CD4-positive, alpha-beta memory T cell (primary cell): ENCODE measurements around the gene MBOAT2. TPM values are rescaled to one million over a fixed set of nuclear protein-coding genes. Genes with fewer than 3 reads are reported as not detected.
"Not testable (repeated sequence)": the region's sequence is repeated elsewhere in the genome, so short reads cannot be mapped to it uniquely, and the experiment has no call there.

Source experiments
- CTCF ChIA-PET: fragments of 350-600 bp; sonication (Branson Sonifier 250); formaldehyde crosslinking; loops from one replicate; lab custom pipeline; 2021; ENCODE audit warnings: inconsistent platforms; ENCODE audit not compliant: partially characterized antibody; lab: Charles Lee
- POLR2A ChIA-PET: fragments of 350-600 bp; sonication (Branson Sonifier 250); formaldehyde crosslinking; loops from one replicate; lab custom pipeline; 2021; ENCODE audit not compliant: partially characterized antibody; lab: Charles Lee
- DNase-seq, 5 donors: peaks; one replicate each; pipeline versions ENCODE4 v3.0.0 to v3.0.0-alpha.2; 2020 to 2022; ENCODE audit warnings: mixed read lengths in 1 of 5
- H3K27ac ChIP-seq: one replicate; pipeline ENCODE4 v1.7.0; 2013; ENCODE audit warnings: low read depth, low read length
- H3K27me3 ChIP-seq: 2 replicates; pipeline ENCODE4 v1.7.0; 2013; ENCODE audit warnings: mild to moderate bottlenecking, low read length, moderate library complexity; ENCODE audit not compliant: insufficient read depth
- H3K36me3 ChIP-seq: 2 replicates; pipeline ENCODE4 v1.7.0; 2013; ENCODE audit warnings: mild to moderate bottlenecking, low read length, moderate library complexity; ENCODE audit not compliant: insufficient read depth
- H3K4me1 ChIP-seq: 2 replicates; pipeline ENCODE4 v1.7.0; 2013; ENCODE audit warnings: mild to moderate bottlenecking, low read length, moderate library complexity; ENCODE audit not compliant: insufficient read depth
- H3K4me3 ChIP-seq, 2 donors: one replicate each; pipeline ENCODE4 v1.7.0; 2013; ENCODE audit warnings: low read length in 2 of 2, mild to moderate bottlenecking in 1 of 2
- H3K9me3 ChIP-seq, 2 donors: one replicate each; pipeline ENCODE4 v1.7.0; 2013; ENCODE audit warnings: low read length in 2 of 2, control low read depth in 1 of 2; ENCODE audit not compliant: control insufficient read depth in 1 of 2
- H3K27ac Mint-ChIP-seq, 7 donors: one replicate each; pipeline ENCODE4 v1.8.0; 2020 to 2021; ENCODE audit warnings: mixed read lengths in 7 of 7, mild to moderate bottlenecking in 6 of 7, inconsistent platforms in 3 of 7, moderate library complexity in 3 of 7
- H3K27me3 Mint-ChIP-seq, 2 donors: one replicate each; pipeline ENCODE4 v1.8.0; 2020 to 2021; ENCODE audit warnings: mixed read lengths in 2 of 2
- H3K36me3 Mint-ChIP-seq, 2 donors: one replicate each; pipeline ENCODE4 v1.8.0; 2020 to 2021; ENCODE audit warnings: mixed read lengths in 2 of 2, inconsistent platforms in 1 of 2, mild to moderate bottlenecking in 1 of 2
- H3K4me1 Mint-ChIP-seq, 4 donors: one replicate each; pipeline ENCODE4 v1.8.0; 2020 to 2021; ENCODE audit warnings: mixed read lengths in 4 of 4, mild to moderate bottlenecking in 1 of 4
- H3K4me3 Mint-ChIP-seq, 8 donors: one replicate each; pipeline ENCODE4 v1.8.0; 2020 to 2021; ENCODE audit warnings: mixed read lengths in 8 of 8, mild to moderate bottlenecking in 7 of 8, moderate library complexity in 6 of 8, inconsistent platforms in 3 of 8
- H3K9me3 Mint-ChIP-seq, 8 donors: one replicate each; pipeline ENCODE4 v1.8.0; 2020 to 2021; ENCODE audit warnings: mixed read lengths in 8 of 8, mild to moderate bottlenecking in 5 of 8, inconsistent platforms in 3 of 8, moderate library complexity in 1 of 8
- intact Hi-C: fragments of 100-400 bp; cut with micrococcal nuclease; formaldehyde crosslinking; loops from one replicate; pipeline ENCODE4 v1.15.1; 2023
- polyA plus RNA-seq, 2 donors: library from polyadenylated mRNA; unstranded; fragments of 300-500 nt; fragmentation: Illumina TruSeq; gene quantifications; one replicate each; pipeline ENCODE4 v1.2.3, GENCODE V29; 2021
- total RNA-seq, 2 experiments: library from RNA; stranded (reverse); gene quantifications; one replicate each; pipeline ENCODE4 v1.2.3, GENCODE V29; 2021

The MBOAT2 gene
- total and polyA plus RNA-seq, 4 experiments from 2014 or later = 0.20 to 2.0 (median 1.7) TPM

GRCh38 chr2:8897206-8897605, 106.3 kb downstream of the MBOAT2 start:
- H3K27me3 Mint-ChIP-seq, H3K4me1 ChIP-seq, H3K27ac ChIP-seq, H3K4me3 ChIP-seq, POLR2A ChIA-PET, DNase-seq, H3K36me3 Mint-ChIP-seq, intact Hi-C loops, CTCF ChIA-PET, H3K27me3 ChIP-seq, H3K9me3 ChIP-seq, H3K4me1 Mint-ChIP-seq, H3K9me3 Mint-ChIP-seq, H3K4me3 Mint-ChIP-seq, H3K27ac Mint-ChIP-seq, H3K36me3 ChIP-seq: not testable (repeated sequence)

GRCh38 chr2:8896671-8897070, 106.8 kb downstream of the MBOAT2 start:
- H3K9me3 ChIP-seq, H3K4me3 Mint-ChIP-seq, H3K27ac Mint-ChIP-seq, H3K27me3 Mint-ChIP-seq, POLR2A ChIA-PET, H3K4me1 ChIP-seq, intact Hi-C loops, H3K4me1 Mint-ChIP-seq, H3K36me3 Mint-ChIP-seq, H3K9me3 Mint-ChIP-seq, CTCF ChIA-PET, H3K36me3 ChIP-seq, H3K4me3 ChIP-seq, H3K27me3 ChIP-seq, H3K27ac ChIP-seq, DNase-seq: not testable (repeated sequence)

GRCh38 chr2:8895087-8895912, 108.2 kb downstream of the MBOAT2 start:
- H3K27me3 Mint-ChIP-seq, H3K9me3 Mint-ChIP-seq, H3K36me3 ChIP-seq, H3K4me3 Mint-ChIP-seq, H3K27me3 ChIP-seq, H3K27ac ChIP-seq, POLR2A ChIA-PET, H3K9me3 ChIP-seq, CTCF ChIA-PET, H3K27ac Mint-ChIP-seq, intact Hi-C loops, DNase-seq, H3K36me3 Mint-ChIP-seq, H3K4me1 Mint-ChIP-seq, H3K4me1 ChIP-seq, H3K4me3 ChIP-seq: not testable (repeated sequence)

GRCh38 chr2:8893978-8894820, 109.3 kb downstream of the MBOAT2 start:
- no peaks in the 10 kb centered on the region for H3K4me1 Mint-ChIP-seq
- Histone ChIP-seq H3K4me3 (no peak overlapping the region), H3K27ac (no peak overlapping the region), H3K27me3 (no peaks in the 10 kb centered on the region), H3K4me1 (no peaks in the 10 kb centered on the region), H3K9me3 (no peaks in the 10 kb centered on the region), H3K36me3 (no peaks in the 10 kb centered on the region)
- CTCF ChIA-PET = no interaction called here
- POLR2A ChIA-PET = no interaction called here
- H3K9me3 Mint-ChIP-seq = peaks cover 0 to 6% (median 2%) of the 10 kb centered on the region in 8 donors
- no peak for DNase-seq
- H3K36me3 Mint-ChIP-seq = no peaks in the 10 kb centered on the region
- H3K27me3 Mint-ChIP-seq = no peaks in the 10 kb centered on the region
- no peak overlapping the region for H3K27ac Mint-ChIP-seq
- intact Hi-C loops = no loop called here
- no peak overlapping the region for H3K4me3 Mint-ChIP-seq

- Mint-ChIP-seq H3K4me3 (no peak overlapping the region), H3K9me3 (peaks cover 0 to 6% (median 2%) of the 10 kb centered on the region in 8 donors), H3K27me3 (no peaks in the 10 kb centered on the region), H3K27ac (no peak overlapping the region), H3K4me1 (no peaks in the 10 kb centered on the region), H3K36me3 (no peaks in the 10 kb centered on the region)
- DNase-seq = no peak
- H3K27me3 ChIP-seq = no peaks in the 10 kb centered on the region
- H3K9me3 ChIP-seq = no peaks in the 10 kb centered on the region
- H3K4me1 ChIP-seq = no peaks in the 10 kb centered on the region
- no peak overlapping the region for H3K27ac ChIP-seq
- ChIA-PET CTCF (no interaction called here), POLR2A (no interaction called here)
- intact Hi-C loops = no loop called here
- no peaks in the 10 kb centered on the region for H3K36me3 ChIP-seq
- H3K4me3 ChIP-seq = no peak overlapping the region
Observed at GRCh38 chr2:8893474-8893873, 110.0 kb downstream of the MBOAT2 start.

- peaks cover 0 to 6% (median 2%) of the 10 kb centered on the region in 8 donors for H3K9me3 Mint-ChIP-seq
- H3K27ac ChIP-seq = no peak overlapping the region
- POLR2A ChIA-PET = no interaction called here
Observed at GRCh38 chr2:8892111-8892510, 111.4 kb downstream of the MBOAT2 start.

GRCh38 chr2:8889978-8890377, 113.5 kb downstream of the MBOAT2 start:
- peak overlapping the region in 1 of 7 donors; percentile 13 for H3K27ac Mint-ChIP-seq
- no peak overlapping the region for H3K4me3 ChIP-seq
- no peak overlapping the region for H3K27ac ChIP-seq
- ChIA-PET CTCF (no interaction called here), POLR2A (no interaction called here)
- no peaks in the 10 kb centered on the region for H3K27me3 ChIP-seq
- H3K4me1 ChIP-seq = no peaks in the 10 kb centered on the region
- no peak for DNase-seq
- H3K27me3 Mint-ChIP-seq = no peaks in the 10 kb centered on the region
- H3K36me3 ChIP-seq = no peaks in the 10 kb centered on the region
- H3K9me3 ChIP-seq = no peaks in the 10 kb centered on the region
- peaks cover 0 to 3% (median 0%) of the 10 kb centered on the region in 8 donors for H3K9me3 Mint-ChIP-seq
- no peak overlapping the region for H3K4me3 Mint-ChIP-seq
- H3K4me1 Mint-ChIP-seq = no peaks in the 10 kb centered on the region
- intact Hi-C loops = no loop called here
- no peaks in the 10 kb centered on the region for H3K36me3 Mint-ChIP-seq

More at GRCh38 chr2:8892111-8892510, 111.4 kb downstream of the MBOAT2 start:
- Mint-ChIP-seq H3K4me3 (no peak overlapping the region), H3K4me1 (no peaks in the 10 kb centered on the region), H3K27ac (no peak overlapping the region), H3K36me3 (no peaks in the 10 kb centered on the region), H3K27me3 (no peaks in the 10 kb centered on the region)
- no peaks in the 10 kb centered on the region for H3K9me3 ChIP-seq
- intact Hi-C loops = no loop called here
- no peak overlapping the region for H3K4me3 ChIP-seq
- no peaks in the 10 kb centered on the region for H3K27me3 ChIP-seq
- CTCF ChIA-PET = no interaction called here
- H3K4me1 ChIP-seq = no peaks in the 10 kb centered on the region
- DNase-seq = no peak
- H3K36me3 ChIP-seq = no peaks in the 10 kb centered on the region
